Natural killer cell (primary cell): ENCODE measurements around the gene ESR1. TPM values are rescaled to one million over a fixed set of nuclear protein-coding genes. Genes with fewer than 3 reads are reported as not detected.
"Not testable (repeated sequence)": the region's sequence is repeated elsewhere in the genome, so short reads cannot be mapped to it uniquely, and the experiment has no call there.

Experiments
- ATAC-seq, 3 donors: fragments of 150-1000 bp in 2 of 3; fragments of 200-7000 bp in 1 of 3; cut with Tn5 transposase; 1 replicate in 1 of 3; 2 replicates in 2 of 3; pipeline ENCODE4 v1.10.0; 2021; ENCODE audit warnings: mild to moderate bottlenecking in 2 of 3, moderate library complexity in 2 of 3
- DNase-seq, 2 donors: peaks; one replicate each; pipeline versions ENCODE4 v3.0.0 to v3.0.0-alpha.2; 2013 to 2021; ENCODE audit warnings: mixed read lengths in 1 of 2
- H3K27ac ChIP-seq: one replicate; pipeline ENCODE4 v1.5.1; 2013; ENCODE audit warnings: mild to moderate bottlenecking, low read length
- H3K27me3 ChIP-seq: one replicate; pipeline ENCODE4 v1.6.1; 2013; ENCODE audit warnings: low read length; ENCODE audit not compliant: control insufficient read depth, insufficient read depth
- H3K36me3 ChIP-seq: one replicate; pipeline ENCODE4 v1.6.1; 2013; ENCODE audit warnings: low read length; ENCODE audit not compliant: control insufficient read depth, insufficient read depth
- H3K4me1 ChIP-seq: one replicate; pipeline ENCODE4 v1.6.1; 2013; ENCODE audit warnings: low read length; ENCODE audit not compliant: control insufficient read depth, insufficient read depth
- H3K4me3 ChIP-seq: one replicate; pipeline ENCODE4 v1.5.1; 2013; ENCODE audit warnings: low read length
- H3K9me3 ChIP-seq: one replicate; pipeline ENCODE4 v1.6.1; 2013; ENCODE audit warnings: low read length; ENCODE audit not compliant: control insufficient read depth, insufficient read depth
- H3K27ac Mint-ChIP-seq, 2 donors: one replicate each; pipeline ENCODE4 v1.8.0; 2022; ENCODE audit warnings: mild to moderate bottlenecking in 2 of 2, mixed read lengths in 2 of 2, moderate library complexity in 1 of 2
- H3K27me3 Mint-ChIP-seq, 2 donors: one replicate each; pipeline ENCODE4 v1.8.0; 2022; ENCODE audit warnings: low read depth in 2 of 2, mixed read lengths in 2 of 2
- H3K36me3 Mint-ChIP-seq: one replicate; pipeline ENCODE4 v1.8.0; 2022; ENCODE audit warnings: mixed read lengths
- H3K4me1 Mint-ChIP-seq, 2 donors: one replicate each; pipeline ENCODE4 v1.8.0; 2022; ENCODE audit warnings: mixed read lengths in 2 of 2
- H3K4me3 Mint-ChIP-seq: one replicate; pipeline ENCODE4 v1.8.0; 2022; ENCODE audit warnings: mild to moderate bottlenecking, moderate library complexity, mixed read lengths
- H3K9me3 Mint-ChIP-seq, 2 donors: one replicate each; pipeline ENCODE4 v1.8.0; 2022; ENCODE audit warnings: mixed read lengths in 2 of 2
- WGBS: methylation state at CpG from one replicate; pipeline ENCODE4 v1.1.7; 2013; ENCODE audit warnings: missing lambda C conversion rate; ENCODE audit not compliant: insufficient coverage; 5-methylcytosine and 5-hydroxymethylcytosine counted together
- intact Hi-C: fragments of 100-400 bp; cut with micrococcal nuclease; formaldehyde crosslinking; loops from one replicate; pipeline ENCODE4 v1.14.2; 2022
- total RNA-seq, 4 donors: library from RNA; stranded (reverse); fragments of 120-200 nt in 1 of 4; gene quantifications; one replicate each; pipeline versions ENCODE4 v1.2.3 to v1.2.4, GENCODE V29; 2013 to 2022
- TF ChIP-seq, protein P1 (sequence below): fragments of 200-600 bp; IDR thresholded peaks from one replicate; pipeline ENCODE4 v1.8.0; 2022; ENCODE audit warnings: antibody characterized with exemption

The ESR1 gene
- total RNA-seq, 3 donors from 2014 or later (not counting 1 experiment from before 2014, with no cell fraction given): 0.11 to 0.64 (median 0.60) TPM

DNA sequence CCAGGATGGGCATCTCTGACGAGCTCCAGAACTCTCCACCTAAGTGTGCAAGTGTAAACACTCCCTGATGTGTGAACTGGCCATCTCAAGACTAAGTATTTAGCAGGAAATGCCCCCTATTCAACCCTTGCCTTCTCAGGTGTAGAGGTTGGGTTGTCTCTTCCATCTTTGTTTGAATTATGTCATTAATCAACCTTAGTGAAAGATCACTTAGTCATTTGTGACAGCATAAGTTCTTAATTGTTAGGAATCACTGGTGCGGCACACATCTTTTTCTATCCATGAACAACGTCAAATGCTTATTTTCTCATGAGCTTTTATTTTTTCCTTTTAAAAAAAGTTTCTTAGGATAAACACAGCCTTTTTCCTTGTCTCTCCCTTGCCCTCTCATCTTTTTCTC, 151.6 kb downstream of the ESR1 start:
- H3K9me3 Mint-ChIP-seq: peaks cover 5 to 8% of the 10 kb centered on the region in 2 donors
- H3K4me1 ChIP-seq: peaks cover 6% of the 10 kb centered on the region
- H3K36me3 ChIP-seq: no peaks in the 10 kb centered on the region
- DNase-seq: no peak
- no peak overlapping the region for H3K4me3 ChIP-seq
- H3K9me3 ChIP-seq: no peaks in the 10 kb centered on the region
- peaks cover 22 to 26% of the 10 kb centered on the region in 2 donors for H3K27me3 Mint-ChIP-seq
- intact Hi-C loops: no loop called here
- peaks cover 12% of the 10 kb centered on the region for H3K27me3 ChIP-seq
- H3K4me3 Mint-ChIP-seq: no peak overlapping the region
- H3K27ac Mint-ChIP-seq: no peak overlapping the region
- no peaks in the 10 kb centered on the region for H3K36me3 Mint-ChIP-seq
- TF ChIP-seq, protein P1, sequence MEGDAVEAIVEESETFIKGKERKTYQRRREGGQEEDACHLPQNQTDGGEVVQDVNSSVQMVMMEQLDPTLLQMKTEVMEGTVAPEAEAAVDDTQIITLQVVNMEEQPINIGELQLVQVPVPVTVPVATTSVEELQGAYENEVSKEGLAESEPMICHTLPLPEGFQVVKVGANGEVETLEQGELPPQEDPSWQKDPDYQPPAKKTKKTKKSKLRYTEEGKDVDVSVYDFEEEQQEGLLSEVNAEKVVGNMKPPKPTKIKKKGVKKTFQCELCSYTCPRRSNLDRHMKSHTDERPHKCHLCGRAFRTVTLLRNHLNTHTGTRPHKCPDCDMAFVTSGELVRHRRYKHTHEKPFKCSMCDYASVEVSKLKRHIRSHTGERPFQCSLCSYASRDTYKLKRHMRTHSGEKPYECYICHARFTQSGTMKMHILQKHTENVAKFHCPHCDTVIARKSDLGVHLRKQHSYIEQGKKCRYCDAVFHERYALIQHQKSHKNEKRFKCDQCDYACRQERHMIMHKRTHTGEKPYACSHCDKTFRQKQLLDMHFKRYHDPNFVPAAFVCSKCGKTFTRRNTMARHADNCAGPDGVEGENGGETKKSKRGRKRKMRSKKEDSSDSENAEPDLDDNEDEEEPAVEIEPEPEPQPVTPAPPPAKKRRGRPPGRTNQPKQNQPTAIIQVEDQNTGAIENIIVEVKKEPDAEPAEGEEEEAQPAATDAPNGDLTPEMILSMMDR: no peak
- no peak overlapping the region for H3K27ac ChIP-seq
- ATAC-seq: no peak
- peaks cover 14 to 34% of the 10 kb centered on the region in 2 donors for H3K4me1 Mint-ChIP-seq
- 87% methylated on average over 3 of the region's 3 CpGs for WGBS

DNA sequence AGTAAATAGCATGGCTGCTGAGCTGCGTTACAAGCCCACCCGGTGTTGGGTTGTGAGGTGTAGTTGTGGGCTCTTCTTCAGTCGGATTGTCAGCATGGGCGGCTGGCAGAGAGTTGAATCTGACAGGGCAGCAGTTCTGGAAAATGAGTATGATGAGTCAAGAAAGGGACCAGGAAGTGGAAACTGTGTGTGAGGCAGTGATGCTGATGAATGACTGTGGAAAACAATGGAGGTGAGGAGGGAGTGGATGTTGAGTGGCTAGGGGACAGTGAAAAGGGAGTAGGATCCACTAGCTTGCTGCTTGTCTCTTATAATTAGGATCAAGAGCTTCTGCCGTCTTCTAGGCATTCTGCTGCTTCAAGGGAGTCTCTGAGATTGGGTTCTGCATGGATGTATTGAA, 154.3 kb downstream of the ESR1 start:
- DNase-seq: no peak
- H3K36me3 ChIP-seq: no peaks in the 10 kb centered on the region
- no peak for ATAC-seq
- H3K27me3 ChIP-seq: peaks cover 25% of the 10 kb centered on the region
- no peak overlapping the region for H3K4me3 ChIP-seq
- Mint-ChIP-seq H3K27ac (no peak overlapping the region), H3K27me3 (peaks cover 32% of the 10 kb centered on the region in 2 donors), H3K4me1 (peaks cover 14 to 34% of the 10 kb centered on the region in 2 donors), H3K9me3 (peaks cover 5 to 8% of the 10 kb centered on the region in 2 donors), H3K36me3 (no peaks in the 10 kb centered on the region), H3K4me3 (no peak overlapping the region)
- intact Hi-C loops: no loop called here
- 80% methylated on average over 5 of the region's 5 CpGs for WGBS
- H3K9me3 ChIP-seq: no peaks in the 10 kb centered on the region
- TF ChIP-seq, protein P1: no peak
- no peak overlapping the region for H3K27ac ChIP-seq
- H3K4me1 ChIP-seq: peaks cover 6% of the 10 kb centered on the region

DNA sequence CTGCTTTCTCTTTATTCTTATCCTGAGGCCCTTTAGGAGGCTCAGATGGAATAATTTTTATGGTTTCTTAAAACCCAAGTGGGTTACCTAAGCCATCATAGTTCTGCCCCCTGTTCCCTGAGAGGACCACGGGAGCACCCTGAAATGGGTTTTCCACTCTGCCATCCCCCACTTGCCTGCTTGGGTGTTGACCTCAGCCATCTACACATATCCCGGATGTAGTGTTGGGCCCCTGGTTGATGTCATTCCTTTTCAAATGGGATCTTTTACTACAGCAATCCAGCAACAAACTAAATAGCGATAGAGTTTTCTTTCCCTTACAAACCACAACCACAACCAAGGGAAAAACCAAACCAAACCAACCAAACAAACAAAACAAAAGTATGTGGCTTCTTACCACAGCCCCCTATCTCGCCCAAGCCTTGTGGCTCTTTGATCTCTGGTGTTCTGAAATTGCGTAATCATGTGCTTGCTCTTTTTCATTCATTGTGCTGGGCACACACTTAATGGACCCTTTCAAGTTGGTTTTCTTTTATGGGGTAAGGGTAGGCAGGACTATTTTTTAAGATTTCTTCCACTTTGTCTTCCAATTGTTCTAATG, 154.9 kb downstream of the ESR1 start:
- peak in 1 of 3 donors; percentile 55 for ATAC-seq
- WGBS: 28% methylated on average over 4 of the region's 5 CpGs
- Mint-ChIP-seq H3K27me3 (peaks cover 37 to 38% of the 10 kb centered on the region in 2 donors), H3K4me1 (peaks cover 14 to 34% of the 10 kb centered on the region in 2 donors), H3K4me3 (no peak overlapping the region), H3K27ac (no peak overlapping the region), H3K36me3 (no peaks in the 10 kb centered on the region), H3K9me3 (peaks cover 6 to 8% of the 10 kb centered on the region in 2 donors)
- no peaks in the 10 kb centered on the region for H3K9me3 ChIP-seq
- H3K4me3 ChIP-seq: no peak overlapping the region
- H3K27me3 ChIP-seq: peaks cover 25% of the 10 kb centered on the region
- H3K36me3 ChIP-seq: no peaks in the 10 kb centered on the region
- peaks cover 6% of the 10 kb centered on the region for H3K4me1 ChIP-seq
- intact Hi-C loops: no loop called here
- no peak overlapping the region for H3K27ac ChIP-seq
- peak in 1 of 2 donors; percentile 40 for DNase-seq
- TF ChIP-seq, protein P1: no peak

DNA sequence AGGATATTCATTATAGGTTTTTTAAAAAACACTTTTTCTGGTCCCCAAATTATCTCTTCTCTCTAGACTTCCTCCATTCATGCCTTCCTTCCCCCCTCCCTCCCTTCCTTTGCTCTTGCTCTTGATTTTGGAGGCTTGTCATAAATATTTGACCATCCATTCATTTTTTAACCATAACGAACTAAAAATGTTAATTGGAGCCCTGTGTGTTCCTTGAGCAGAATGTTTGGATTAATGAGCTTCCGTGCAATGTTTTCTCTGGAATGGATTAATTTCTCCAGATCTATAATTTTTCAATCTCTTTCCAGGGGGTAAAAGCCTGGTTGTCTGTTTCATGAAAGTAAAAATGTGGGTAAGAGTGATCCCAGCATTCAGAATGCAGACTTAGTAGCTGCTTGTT, 155.5 kb downstream of the ESR1 start:
- no peak overlapping the region for H3K4me3 ChIP-seq
- H3K36me3 ChIP-seq: no peaks in the 10 kb centered on the region
- DNase-seq (no peak), ATAC-seq (no peak)
- Mint-ChIP-seq H3K4me1 (peaks cover 14 to 34% of the 10 kb centered on the region in 2 donors), H3K27me3 (peaks cover 38 to 44% of the 10 kb centered on the region in 2 donors), H3K36me3 (no peaks in the 10 kb centered on the region), H3K4me3 (no peak overlapping the region), H3K9me3 (peaks cover 6 to 8% of the 10 kb centered on the region in 2 donors), H3K27ac (no peak overlapping the region)
- intact Hi-C loops: no loop called here
- no peak overlapping the region for H3K27ac ChIP-seq
- WGBS: no CpG with 5 or more reads among the region's 2 CpGs
- H3K9me3 ChIP-seq: no peaks in the 10 kb centered on the region
- TF ChIP-seq, protein P1: no peak
- H3K4me1 ChIP-seq: peaks cover 6% of the 10 kb centered on the region
- peaks cover 25% of the 10 kb centered on the region for H3K27me3 ChIP-seq

DNA sequence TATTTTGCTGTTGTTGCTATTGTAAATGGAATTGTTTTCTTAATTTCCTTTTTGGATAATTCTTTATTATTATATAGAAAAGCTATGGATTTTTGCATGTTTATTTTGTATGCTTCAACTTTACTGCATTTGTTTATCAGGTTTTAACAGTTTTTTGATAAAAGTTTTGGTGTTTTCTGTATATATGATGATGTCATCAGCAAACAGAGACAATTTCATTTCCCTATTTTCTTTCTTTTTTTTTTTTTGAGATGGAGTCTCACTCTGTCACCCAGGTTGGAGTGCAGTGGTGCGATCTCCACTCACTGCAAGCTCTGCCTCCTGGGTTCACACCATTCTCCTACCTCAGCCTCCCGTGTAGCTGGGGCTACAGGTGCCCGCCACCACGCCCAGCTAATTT, 156.9 kb downstream of the ESR1 start:
- H3K27me3 ChIP-seq: peaks cover 22% of the 10 kb centered on the region
- Mint-ChIP-seq H3K4me1 (peaks cover 14 to 28% of the 10 kb centered on the region in 2 donors), H3K27me3 (peaks cover 33 to 45% of the 10 kb centered on the region in 2 donors)
- H3K36me3 Mint-ChIP-seq, H3K4me3 Mint-ChIP-seq, DNase-seq, ATAC-seq, H3K4me1 ChIP-seq, H3K27ac ChIP-seq, H3K27ac Mint-ChIP-seq, H3K4me3 ChIP-seq, H3K9me3 ChIP-seq, H3K9me3 Mint-ChIP-seq, intact Hi-C loops, H3K36me3 ChIP-seq: not testable (repeated sequence)
- 95% methylated on average over 4 of the region's 4 CpGs for WGBS
